GM13976 (cell line): ENCODE data around the gene NDUFV2.

Experiments
- DNase-seq: peaks from one replicate; pipeline ENCODE4 v3.0.0; 2012; ENCODE audit warnings: low spot score
- CTCF ChIP-seq: IDR thresholded peaks from 2 replicates; pipeline ENCODE4 v1.5.1; 2012; ENCODE audit warnings: borderline replicate concordance, mild to moderate bottlenecking; ENCODE audit not compliant: insufficient read depth; ENCODE audit errors: extremely low read depth, missing control alignments, control extremely low read depth
- in situ Hi-C: fragments of 300-500 bp; cut with MboI; formaldehyde crosslinking; loops from one replicate; pipeline ENCODE4 v1.12.0; 2022; ENCODE audit warnings: low sequenced_read_pairs, mixed read lengths, inconsistent platforms; ENCODE audit not compliant: unreplicated experiment

Gene NDUFV2

GRCh38 chr18:9182852-9183399 is 80.4 kb downstream of the NDUFV2 start:
- no peak for TF ChIP-seq CTCF
- in situ Hi-C loops: no loop called here
- no peak for DNase-seq
